HFF-Myc (cell line): ENCODE results near the gene ZNF497.

Experiments used
- DNase-seq: peaks from one replicate; pipeline ENCODE4 v3.0.0-alpha.2; 2011; ENCODE audit warnings: low read depth; ENCODE audit errors: extremely low read depth
- H3K4me3 ChIP-seq: replicated peaks from 2 replicates; pipeline ENCODE4 v1.5.1; 2011; ENCODE audit warnings: low read depth, mild to moderate bottlenecking, control low read depth, low read length
- CTCF ChIP-seq: IDR thresholded peaks from 2 replicates; pipeline ENCODE4 v1.5.1; 2012; ENCODE audit warnings: mild to moderate bottlenecking, low read depth, low read length, control low read depth; ENCODE audit errors: missing control alignments

The ZNF497 gene

GRCh38 chr19:58336216-58336615, 26.3 kb downstream of the ZNF497 start:
- no peak for TF ChIP-seq CTCF

GRCh38 chr19:58335630-58336029, 26.9 kb downstream of the ZNF497 start:
- no peak for TF ChIP-seq CTCF
- no peak overlapping the region for H3K4me3 ChIP-seq
- DNase-seq = no peak

More at GRCh38 chr19:58336216-58336615, 26.3 kb downstream of the ZNF497 start:
- no peak overlapping the region for H3K4me3 ChIP-seq
- no peak for DNase-seq

- H3K4me3 ChIP-seq = no peak overlapping the region
- TF ChIP-seq CTCF = no peak
- no peak for DNase-seq
Measured at GRCh38 chr19:58334691-58335249, 27.8 kb downstream of the ZNF497 start.

- no peak for TF ChIP-seq CTCF
Measured at GRCh38 chr19:58332697-58333096, 29.9 kb downstream of the ZNF497 start.

GRCh38 chr19:58330458-58330857, 32.1 kb downstream of the ZNF497 start:
- TF ChIP-seq CTCF = no peak
- no peak for DNase-seq
- no peak overlapping the region for H3K4me3 ChIP-seq

More at GRCh38 chr19:58332697-58333096, 29.9 kb downstream of the ZNF497 start:
- DNase-seq = no peak
- H3K4me3 ChIP-seq = no peak overlapping the region

GRCh38 chr19:58328999-58329398, 33.6 kb downstream of the ZNF497 start:
- no peak for DNase-seq
- H3K4me3 ChIP-seq = no peak overlapping the region
- TF ChIP-seq CTCF = peak; percentile 12

GRCh38 chr19:58326914-58327726, 35.4 kb downstream of the ZNF497 start, which contains the start of gene ZSCAN22:
Gene ZSCAN22 (plus strand): TSS chr19:58326994. CDS start chr19:58334803, 7,809 bp downstream.
- DNase-seq = peak; percentile 86

More at GRCh38 chr19:58326914-58327726, 35.4 kb downstream of the ZNF497 start, which contains the start of gene ZSCAN22:
- TF ChIP-seq CTCF = no peak
- H3K4me3 ChIP-seq = peak within 1 kb of the TSS; percentile 78
